ENCODE measurements around the gene BBS12.

Gene BBS12

GRCh38 chr4:122732329-122733026 is at the start of gene BBS12:
BBS12 (plus strand) TSS chr4:122732704; CDS start chr4:122741893, 9,189 bp downstream.
- DNase-seq (ENCODE audit: low read depth): peak; percentile 95

GRCh38 chr4:122686691-122687090 is 45.8 kb upstream of the BBS12 start:
- no peak for DNase-seq (ENCODE audit: low read depth)

GRCh38 chr4:122687531-122688061 is 44.9 kb upstream of the BBS12 start:
- DNase-seq (ENCODE audit: low read depth): no peak

DNA sequence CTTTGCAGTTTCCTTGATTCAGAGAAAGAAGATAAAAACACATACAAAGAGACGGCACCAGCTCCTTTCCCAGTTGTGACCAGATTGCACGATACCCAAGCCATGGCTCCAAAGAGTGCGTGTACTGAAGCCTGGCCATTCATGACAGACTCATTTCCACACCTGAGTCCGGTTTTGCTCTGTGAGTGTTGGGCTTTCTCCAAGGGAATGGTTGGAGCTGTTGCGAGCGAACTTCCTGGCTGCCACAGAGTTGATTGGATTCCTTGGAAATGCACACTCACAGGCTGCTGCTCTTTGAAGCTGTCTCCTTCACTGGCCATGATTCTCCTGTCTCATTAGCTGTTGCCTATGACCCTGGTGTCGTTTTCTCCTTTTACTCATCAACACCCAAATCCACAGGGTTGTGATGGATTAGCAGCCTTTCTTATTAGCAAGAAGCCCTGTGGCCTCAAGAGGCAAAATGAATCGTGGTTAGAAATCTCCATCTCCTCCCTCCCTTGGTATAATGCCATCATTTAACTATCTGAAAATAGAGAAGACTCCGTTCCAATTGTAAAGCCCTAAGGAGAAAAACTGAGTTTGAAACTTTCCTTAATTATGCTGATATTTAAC is 43.9 kb upstream of the BBS12 start:
- DNase-seq (ENCODE audit: low read depth): no peak

DNA sequence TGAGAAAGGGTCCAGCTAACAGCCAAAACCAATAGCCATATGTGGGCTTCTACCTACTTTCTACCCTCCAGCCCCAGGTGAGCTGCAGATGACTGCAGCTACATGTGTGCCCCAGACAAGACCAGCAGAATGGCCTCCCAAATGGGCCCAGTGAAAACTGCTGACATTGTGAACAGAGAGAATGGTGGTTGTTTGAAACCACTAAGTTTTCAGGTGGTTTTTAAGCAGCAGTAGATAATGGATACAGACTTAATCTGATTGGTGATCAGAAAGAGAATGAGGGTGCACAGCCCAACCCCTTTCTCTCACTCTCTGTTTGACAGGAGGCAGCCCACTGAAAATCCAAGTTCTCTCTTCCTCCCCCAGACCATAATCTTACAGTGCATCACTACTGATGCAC is 42.5 kb upstream of the BBS12 start:
- no peak for DNase-seq (ENCODE audit: low read depth)

GRCh38 chr4:122691988-122692387 is 40.5 kb upstream of the BBS12 start:
- DNase-seq (ENCODE audit: low read depth): no peak

DNA sequence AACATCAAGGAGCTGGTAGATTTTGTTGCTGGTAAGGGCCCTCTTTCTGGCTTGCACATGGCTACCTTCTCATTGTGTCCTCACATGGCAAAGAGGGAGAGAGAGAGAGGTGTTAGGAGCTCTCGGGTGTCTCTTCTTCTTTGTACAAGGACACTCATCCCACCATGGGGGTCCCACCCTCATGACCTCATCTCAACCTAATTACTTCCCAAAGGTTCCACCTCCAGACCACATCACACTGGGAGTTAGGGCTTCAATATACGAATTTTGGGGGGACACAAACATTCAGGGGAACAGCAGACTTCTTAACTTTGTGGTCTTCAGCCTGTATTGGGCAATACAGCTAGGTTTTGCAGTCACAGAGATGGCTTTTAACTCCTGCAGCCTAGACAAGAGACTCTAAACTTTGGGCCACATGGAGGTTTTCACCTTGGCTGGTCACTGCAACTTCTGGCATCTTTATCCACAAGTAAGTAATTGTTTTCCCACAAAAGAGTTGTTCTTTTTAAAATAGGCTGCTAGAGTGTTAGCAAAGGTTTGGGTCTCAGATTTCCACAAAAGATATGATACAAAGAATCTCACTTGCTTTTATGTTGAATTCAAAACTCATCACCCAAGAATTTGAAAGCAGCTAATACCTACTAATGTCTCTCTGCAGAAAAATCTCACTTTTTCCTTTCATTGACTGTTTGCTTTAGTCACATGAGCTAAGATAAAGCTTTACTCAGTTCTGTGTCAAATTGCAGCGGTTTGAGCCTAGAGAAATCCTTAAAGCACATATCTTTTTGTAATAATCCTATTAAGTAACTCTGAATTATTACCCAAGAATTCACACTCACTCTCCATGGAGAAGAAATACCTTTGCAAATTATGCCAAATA is 39.6 kb upstream of the BBS12 start:
- DNase-seq (ENCODE audit: low read depth): no peak

DNA sequence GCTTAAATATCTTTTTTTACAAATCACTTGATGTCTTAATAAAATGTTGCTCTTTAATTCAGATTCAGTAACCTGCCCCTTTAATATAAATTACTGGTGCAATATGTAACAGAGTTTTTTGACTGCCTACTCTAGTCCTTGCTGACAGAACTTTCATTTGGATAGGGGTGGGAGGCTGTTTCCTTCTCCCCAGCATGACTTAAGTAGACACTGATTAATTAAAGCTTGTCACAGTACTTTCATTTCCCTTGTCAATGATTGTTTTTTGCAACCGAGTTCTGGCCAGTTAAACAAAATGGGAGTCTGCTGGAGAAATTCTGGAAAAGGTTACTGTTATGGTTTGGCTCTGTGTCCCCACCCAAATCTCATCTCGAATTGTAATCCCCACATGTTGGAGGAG is 37.3 kb upstream of the BBS12 start:
- no peak for DNase-seq (ENCODE audit: low read depth)

DNA sequence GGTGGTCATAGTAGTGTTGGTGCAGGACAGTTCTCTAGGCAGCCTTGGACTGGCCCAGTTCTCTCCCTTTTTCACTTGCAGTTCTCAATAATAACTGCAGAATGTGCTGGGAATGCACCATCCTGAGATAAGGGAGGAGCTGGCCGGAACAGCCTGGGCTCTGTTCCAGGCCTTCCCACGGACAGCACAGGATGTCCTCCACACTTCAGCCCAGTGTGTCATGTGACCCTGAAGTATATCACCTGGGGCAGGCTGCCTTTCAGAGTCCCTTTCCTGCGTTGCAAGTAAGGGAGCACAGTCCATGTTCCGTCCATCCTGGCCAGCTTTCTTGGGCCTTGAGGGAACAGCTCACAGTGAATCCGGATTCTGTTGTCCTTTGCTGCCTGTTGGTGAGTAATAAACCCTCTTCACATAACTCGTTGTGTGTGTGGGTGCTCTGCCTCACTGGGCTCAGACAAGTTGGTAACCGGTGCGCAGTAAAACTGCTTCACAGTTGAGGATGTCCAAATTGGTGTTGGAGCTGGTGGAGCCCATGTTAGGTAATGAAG is 32.3 kb upstream of the BBS12 start:
- DNase-seq (ENCODE audit: low read depth): no peak

GRCh38 chr4:122701061-122701460 is 31.4 kb upstream of the BBS12 start:
- DNase-seq (ENCODE audit: low read depth): no peak

- DNase-seq (ENCODE audit: low read depth): no peak
These were observed 30.5 kb upstream of the BBS12 start for GRCh38 chr4:122701965-122702364.

DNA sequence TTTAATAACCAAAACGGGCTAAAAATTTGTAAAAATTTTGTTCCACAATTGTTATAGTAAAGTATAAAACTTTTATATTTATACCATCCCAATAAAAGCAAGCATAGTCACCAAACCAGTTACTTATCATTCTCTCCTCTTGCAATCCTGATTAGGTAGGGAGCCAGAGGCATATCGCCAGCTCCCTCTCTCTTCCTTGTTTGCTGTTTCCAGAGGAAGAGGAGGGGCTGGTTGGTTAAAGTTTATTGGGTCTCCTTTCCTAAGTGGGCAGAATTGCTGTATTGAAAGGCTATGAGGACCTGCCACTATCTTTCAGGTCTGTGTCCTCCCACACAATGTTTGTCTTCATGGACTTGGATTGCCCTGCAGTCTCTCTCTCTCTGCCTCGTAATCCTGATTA is 29.6 kb upstream of the BBS12 start:
- no peak for DNase-seq (ENCODE audit: low read depth)

- DNase-seq (ENCODE audit: low read depth): no peak
These were observed 28.6 kb upstream of the BBS12 start for GRCh38 chr4:122703868-122704267.

- DNase-seq (ENCODE audit: low read depth): no peak
These were observed 27.5 kb upstream of the BBS12 start for GRCh38 chr4:122705009-122705408.

DNA sequence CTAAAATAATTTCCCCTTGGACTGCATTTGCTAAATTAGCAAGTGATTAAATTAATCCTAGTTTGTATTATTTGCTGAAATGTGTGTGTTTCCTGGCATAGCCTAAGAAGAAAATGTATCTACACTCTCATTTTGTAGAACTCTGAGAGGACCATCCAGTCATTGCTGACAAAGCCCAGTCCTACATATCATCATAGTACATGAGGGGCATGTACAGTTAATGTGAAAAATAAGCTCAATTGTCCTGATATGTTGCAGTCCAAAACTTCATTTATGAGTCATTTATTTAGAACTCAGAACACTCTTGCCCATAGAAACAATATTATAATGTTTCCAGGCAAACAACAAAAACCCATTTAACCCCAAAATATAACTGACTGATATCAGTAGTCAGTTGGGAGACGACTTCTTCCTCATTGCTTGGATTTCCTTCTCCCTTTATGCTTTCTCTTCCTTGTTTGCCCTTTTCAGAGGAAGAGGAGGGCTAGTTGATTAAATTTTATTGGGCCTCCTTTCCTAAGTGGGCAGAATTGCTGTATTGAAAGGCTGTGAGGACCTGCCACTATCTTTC is 26.9 kb upstream of the BBS12 start:
- no peak for DNase-seq (ENCODE audit: low read depth)

GRCh38 chr4:122706511-122706910 is 26.0 kb upstream of the BBS12 start:
- no peak for DNase-seq (ENCODE audit: low read depth)

GRCh38 chr4:122707497-122707896 is 25.0 kb upstream of the BBS12 start:
- DNase-seq (ENCODE audit: low read depth): no peak

GRCh38 chr4:122709236-122709635 is 23.3 kb upstream of the BBS12 start:
- DNase-seq (ENCODE audit: low read depth): no peak

GRCh38 chr4:122710434-122711308 is 21.8 kb upstream of the BBS12 start:
- DNase-seq (ENCODE audit: low read depth): no peak

DNA sequence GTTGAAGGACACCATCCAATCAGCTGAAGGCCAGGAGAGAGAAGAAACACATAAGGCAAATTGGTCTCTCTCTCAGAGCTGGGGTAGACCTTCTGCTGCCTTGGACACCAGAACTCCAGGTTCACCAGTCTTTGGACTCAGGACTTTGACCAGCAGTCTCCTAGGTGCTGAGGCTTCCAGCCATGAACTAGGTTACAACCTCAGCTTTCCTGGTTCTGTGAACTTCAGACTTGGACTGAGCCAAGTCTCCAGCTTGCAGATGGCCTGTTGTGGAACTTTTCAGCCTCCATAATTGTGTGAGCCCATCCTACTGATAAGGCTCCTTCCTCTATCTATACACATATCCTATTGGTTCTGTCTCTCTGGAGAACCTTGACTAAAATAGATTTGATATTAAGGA is 20.6 kb upstream of the BBS12 start:
- no peak for DNase-seq (ENCODE audit: low read depth)

GRCh38 chr4:122712782-122713181 is 19.7 kb upstream of the BBS12 start:
- DNase-seq (ENCODE audit: low read depth): no peak
